ENCODE measurements around the gene CPT1C.
"Not testable (repeated sequence)": the region's sequence is repeated elsewhere in the genome, so short reads cannot be mapped to it uniquely, and the experiment has no call there.

CPT1C gene

GRCh38 chr19:49704888-49705642 lies 14.1 kb downstream of the CPT1C start:
- no peak for DNase-seq (ENCODE audit: low read depth)

- no peak for DNase-seq (ENCODE audit: low read depth)
Measured at GRCh38 chr19:49705919-49706318, 15.0 kb downstream of the CPT1C start.

DNA sequence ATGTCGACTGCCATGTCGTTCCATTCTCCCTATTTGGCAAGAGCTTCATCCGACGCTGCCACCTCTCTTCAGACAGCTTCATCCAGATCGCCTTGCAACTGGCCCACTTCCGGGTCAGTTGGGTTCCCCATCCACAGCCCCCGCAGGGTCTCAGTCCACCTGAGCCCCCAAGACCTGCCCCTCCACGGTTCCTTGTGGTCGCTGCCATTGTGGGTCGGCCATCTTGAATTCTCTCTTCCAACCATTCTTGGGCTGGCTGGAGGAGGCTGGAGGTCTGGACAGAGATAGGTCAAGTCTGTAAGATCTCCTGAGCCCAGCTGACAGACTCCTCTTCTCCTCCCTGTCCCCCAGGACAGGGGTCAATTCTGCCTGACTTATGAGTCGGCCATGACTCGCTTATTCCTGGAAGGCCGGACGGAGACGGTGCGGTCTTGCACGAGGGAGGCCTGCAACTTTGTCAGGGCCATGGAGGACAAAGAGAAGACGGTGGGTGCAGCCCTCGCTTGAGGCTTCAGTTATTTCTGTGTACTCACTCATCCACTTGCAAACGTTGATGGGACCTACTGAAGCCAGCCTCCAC lies 19.5 kb downstream of the CPT1C start:
- DNase-seq (ENCODE audit: low read depth): no peak

GRCh38 chr19:49712397-49712859 lies 21.5 kb downstream of the CPT1C start:
- DNase-seq (ENCODE audit: low read depth): no peak

DNA sequence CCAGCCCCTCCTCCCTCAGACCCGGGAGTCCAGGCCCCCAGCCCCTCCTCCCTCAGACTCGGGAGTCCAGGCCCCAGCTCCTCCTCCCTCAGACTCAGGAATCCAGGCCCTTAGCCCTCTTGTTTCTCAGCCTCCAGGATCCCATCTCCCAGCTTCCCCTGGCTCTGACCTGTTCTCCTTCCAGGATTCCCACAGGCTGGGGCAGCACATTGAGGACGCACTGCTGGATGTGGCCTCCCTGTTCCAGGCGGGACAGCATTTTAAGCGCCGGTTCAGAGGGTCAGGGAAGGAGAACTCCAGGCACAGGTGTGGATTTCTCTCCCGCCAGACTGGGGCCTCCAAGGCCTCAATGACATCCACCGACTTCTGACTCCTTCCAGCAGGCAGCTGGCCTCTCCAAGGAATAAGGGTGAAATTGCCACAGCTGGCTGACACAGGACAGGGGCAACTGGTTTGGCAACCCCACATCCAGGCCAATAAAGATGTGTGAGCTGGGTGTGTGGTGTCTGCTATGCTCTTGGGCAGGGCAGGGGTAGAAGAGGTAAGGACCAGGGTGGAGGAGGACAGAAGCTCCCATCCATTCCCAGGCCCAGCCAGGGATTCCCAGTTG lies 22.4 kb downstream of the CPT1C start:
- DNase-seq (ENCODE audit: low read depth): no peak

- DNase-seq (ENCODE audit: low read depth): no peak
Measured at GRCh38 chr19:49716154-49716553, 25.2 kb downstream of the CPT1C start.

GRCh38 chr19:49718511-49718910 lies 27.6 kb downstream of the CPT1C start:
- DNase-seq (ENCODE audit: low read depth): no peak

- no peak for DNase-seq (ENCODE audit: low read depth)
Measured at GRCh38 chr19:49718991-49719390, 28.1 kb downstream of the CPT1C start.

- not testable (repeated sequence) for DNase-seq (ENCODE audit: low read depth)
Measured at GRCh38 chr19:49719420-49719819, 28.5 kb downstream of the CPT1C start.

DNA sequence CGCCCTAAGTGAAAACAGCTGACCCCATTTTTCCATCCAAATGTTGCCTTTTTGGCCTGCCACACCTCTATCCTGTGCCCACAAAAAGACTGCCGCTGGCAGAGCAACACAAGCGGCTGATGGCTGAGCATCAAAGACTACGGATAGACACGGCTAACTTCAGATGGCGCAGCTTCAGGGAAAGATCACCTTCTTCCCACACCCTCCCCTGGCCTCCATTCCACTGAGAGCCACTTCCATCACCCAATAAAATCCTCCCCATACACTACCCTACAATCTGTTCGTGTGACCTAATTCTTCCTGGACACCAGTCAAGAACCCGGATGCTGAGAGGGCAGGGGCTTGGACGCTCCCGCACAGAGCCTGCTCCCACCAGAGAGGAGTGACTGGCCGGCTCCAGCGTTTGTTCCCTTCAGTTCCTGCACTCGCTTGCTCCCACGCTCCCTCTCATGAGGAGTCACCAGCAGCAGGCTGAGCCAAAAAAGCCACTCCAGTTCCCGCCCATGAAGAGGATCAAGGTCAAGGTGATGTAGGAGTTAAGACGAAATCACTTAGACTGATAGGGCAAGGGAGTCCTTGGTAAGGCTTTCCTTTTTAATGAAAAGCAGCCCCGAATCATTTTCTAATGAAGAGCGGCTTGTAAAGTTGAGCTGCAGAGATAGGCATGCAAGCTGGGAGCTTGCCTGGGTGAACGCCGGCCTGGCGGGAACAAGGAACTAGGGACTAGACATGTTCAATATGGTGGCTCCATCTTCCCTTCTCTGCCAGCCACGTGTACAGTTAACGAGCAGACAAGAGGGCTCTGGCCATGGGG lies 36.5 kb downstream of the CPT1C start:
- no peak for DNase-seq (ENCODE audit: low read depth)

- DNase-seq (ENCODE audit: low read depth): no peak
Measured at GRCh38 chr19:49730166-49730565, 39.2 kb downstream of the CPT1C start.

DNA sequence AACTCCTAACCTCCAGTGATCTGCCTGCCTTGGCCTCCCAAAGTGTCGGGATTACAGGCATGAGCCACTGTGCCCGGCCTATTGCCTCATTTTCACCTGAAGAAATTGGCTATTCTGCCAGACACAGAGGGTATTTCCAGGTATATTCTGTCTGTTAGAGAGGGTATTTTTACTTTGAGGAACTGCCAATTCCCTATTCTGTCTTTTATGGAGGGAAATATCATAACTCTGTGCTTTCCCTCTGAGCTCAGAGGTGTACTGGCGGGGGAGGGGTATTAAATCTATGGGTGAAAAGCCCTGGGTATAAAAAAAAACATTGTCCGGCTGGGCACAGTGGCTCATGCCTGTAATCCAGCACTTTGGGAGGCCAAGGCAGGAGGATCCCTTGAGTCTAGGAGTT lies 47.4 kb downstream of the CPT1C start:
- no peak for DNase-seq (ENCODE audit: low read depth)

GRCh38 chr19:49739098-49739497 lies 48.2 kb downstream of the CPT1C start:
- DNase-seq (ENCODE audit: low read depth): no peak

DNA sequence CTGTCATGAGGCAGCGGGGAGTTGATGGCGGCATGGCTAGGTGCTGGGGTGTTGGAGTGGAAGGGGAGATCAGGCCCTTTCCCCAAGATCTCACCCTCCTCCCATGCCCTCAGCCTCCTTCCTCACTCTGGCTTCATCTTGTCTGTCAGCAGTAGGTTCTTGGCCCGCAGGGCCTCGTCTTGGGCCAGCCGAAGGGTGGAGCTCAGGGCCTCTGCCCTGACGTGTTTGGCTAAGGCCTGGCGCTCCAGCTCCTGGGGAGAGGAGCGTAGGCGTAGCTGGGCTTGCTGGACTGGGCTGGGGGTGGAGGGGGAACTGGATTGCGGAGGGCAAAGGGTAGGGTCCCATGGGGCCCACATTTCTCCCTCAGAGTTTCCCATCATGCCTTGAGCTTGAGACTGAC lies 49.0 kb downstream of the CPT1C start:
- DNase-seq (ENCODE audit: low read depth): no peak

GRCh38 chr19:49741210-49741844 lies 50.4 kb downstream of the CPT1C start:
- no peak for DNase-seq (ENCODE audit: low read depth)

DNA sequence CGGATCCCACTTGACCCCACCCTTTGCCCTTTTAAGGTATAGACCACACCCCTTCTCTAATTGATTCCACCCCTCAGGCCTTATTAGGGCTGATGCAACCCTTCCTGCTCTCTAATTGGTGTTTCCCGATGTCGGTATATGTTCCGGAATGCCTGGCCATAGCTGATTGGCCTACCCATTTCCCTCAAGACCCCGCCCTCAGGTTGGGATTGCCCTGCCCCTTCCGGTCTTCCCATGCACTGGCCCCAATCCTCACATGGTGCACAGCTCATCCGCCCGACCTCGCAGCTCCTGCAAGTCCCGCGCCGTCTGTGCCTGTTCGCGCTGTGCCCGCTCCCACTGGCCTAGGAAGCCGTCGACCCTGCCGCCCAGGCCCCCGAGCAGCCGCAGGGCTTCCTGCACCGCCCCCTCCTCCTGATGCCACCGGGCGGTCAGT lies 54.0 kb downstream of the CPT1C start:
- DNase-seq (ENCODE audit: low read depth): no peak

GRCh38 chr19:49746206-49746958 lies 55.5 kb downstream of the CPT1C start:
- peak; percentile 16 for DNase-seq (ENCODE audit: low read depth)

DNA sequence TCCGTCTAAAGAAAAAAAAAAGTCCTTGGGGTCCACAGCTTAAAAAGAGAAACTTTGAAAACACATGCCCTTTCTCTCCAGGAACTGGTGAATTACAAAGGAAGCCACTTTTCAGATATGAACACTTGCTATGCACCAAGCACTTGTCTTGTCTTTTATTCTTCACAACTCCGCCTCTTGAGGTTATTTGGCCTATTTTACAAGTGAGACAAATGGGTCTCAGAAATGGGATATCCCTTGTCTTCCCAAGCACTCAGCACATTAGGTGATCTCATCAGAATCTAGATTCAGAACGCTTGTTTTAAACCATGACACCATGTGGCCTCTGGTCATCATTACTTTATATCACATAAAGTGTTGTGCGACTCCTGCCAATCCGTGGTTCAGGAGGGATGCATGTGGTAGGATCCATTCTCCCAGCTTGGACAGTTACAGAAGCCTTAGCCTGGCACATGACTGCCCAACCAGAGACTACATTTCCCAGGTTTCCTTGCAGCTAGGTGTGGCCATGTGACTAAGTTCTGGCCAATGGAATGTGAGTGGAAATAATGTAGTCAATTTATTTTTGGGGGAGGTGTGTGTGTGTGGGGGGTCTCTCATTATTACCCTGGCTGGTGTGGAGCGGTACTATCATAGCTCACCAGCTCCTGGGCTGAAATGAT lies 58.3 kb downstream of the CPT1C start:
- DNase-seq (ENCODE audit: low read depth): no peak

DNA sequence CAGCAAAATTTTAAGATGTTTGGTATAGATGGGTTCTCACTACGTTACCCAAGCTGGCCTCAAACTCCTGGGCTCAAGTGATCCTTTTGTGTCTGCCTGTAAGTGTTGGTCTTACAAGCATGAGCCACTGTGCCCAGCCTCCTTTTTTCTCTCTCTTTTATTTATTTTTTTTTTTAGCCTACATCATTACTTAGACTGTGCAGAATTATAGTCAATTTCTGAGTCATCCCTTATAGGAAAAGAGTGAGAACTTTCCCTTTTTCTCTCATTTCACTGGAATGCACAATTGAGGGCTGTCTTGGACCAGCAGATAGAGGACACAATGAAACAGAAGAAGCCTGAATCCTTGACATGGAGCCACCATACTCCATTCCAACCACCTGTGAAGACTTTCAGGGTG lies 58.9 kb downstream of the CPT1C start:
- DNase-seq (ENCODE audit: low read depth): no peak

- DNase-seq (ENCODE audit: low read depth): no peak
Measured at GRCh38 chr19:49752701-49753100, 61.8 kb downstream of the CPT1C start.

GRCh38 chr19:49755956-49756355 lies 65.0 kb downstream of the CPT1C start:
- no peak for DNase-seq (ENCODE audit: low read depth)

Measured in stimulated activated CD8-positive, alpha-beta memory T cell treated with anti-CD3 and anti-CD28 coated beads, Interleukin-15, amount 100 ng/mL, for 24 hours (primary cell).